NCI-H128 (cell line): ENCODE measurements around the gene NCKAP5.

Experiments
- DNase-seq: peaks from one replicate; lab custom pipeline; 2025; ENCODE audit not compliant: unreplicated experiment; lab: John Stamatoyannopoulos, UW

Gene NCKAP5

DNA sequence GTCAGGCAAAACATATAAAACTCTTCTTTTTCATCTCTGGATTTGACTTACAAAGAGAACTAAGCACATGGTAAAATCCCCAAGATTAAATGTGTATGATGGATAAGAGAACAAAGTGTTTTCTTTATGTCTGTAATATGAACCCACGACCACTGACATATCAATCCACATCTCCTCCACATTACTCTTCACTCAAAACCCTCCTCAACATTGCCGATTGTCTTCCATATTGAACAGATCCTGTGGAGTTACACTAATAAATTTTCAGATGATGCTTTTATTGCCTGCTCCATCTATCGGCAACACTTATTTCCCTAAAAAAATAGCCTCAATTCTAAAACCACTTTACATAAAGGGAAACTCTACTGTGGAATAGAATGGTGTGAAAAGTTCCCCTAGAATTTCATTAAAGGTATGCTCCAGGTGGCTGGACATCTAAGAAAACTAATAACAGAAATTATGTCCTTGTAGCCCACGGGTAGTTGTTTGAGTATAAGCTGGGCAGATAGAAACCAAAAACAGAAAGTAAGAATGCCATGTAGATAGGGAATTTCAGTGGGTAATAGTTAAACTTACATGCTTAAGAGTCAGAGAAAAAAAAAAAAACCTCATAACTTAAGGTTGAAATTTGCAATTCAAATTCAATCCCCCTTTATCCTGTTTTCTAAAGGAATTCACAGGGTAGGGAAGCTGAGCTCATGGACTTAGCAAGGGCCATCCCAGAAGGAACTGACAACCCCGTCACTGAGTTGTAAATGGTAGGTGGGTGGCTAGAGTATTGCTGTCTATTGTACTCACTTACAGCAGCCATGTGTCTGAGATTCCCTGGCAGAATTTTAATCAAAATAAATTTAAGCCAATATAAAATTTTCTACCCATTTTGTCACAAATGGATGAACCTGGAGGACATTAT is 592.8 kb downstream of the NCKAP5 start:
- DNase-seq: no peak

DNA sequence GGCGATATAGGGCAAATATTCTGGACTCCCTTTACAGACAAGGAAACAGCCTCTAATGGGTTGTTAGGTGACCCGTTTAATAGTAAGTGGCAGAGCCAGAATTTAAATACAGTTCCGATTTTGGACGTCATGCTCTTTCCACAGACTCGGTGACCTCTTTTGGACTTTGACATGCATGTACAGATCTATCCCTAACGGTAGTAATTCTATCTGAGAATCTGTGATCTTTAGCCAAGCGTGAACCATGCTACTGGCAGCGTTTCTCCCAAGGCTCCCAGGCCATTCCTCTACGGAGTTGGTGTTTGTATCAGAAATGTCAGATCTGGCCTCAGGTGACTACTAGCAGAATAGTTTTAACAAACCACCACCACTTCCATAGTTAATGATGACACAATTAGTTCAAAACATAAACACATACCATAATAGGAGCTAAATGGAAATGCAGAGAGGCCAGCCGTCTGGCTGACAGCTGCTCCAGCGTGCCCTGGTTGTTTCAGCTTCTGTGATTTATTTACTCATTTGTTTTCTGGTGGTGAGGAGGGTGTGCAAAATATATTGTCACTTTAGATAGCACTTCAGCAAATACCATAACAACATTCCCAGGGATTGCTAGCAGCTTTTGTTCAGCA is 593.7 kb downstream of the NCKAP5 start:
- no peak for DNase-seq

DNA sequence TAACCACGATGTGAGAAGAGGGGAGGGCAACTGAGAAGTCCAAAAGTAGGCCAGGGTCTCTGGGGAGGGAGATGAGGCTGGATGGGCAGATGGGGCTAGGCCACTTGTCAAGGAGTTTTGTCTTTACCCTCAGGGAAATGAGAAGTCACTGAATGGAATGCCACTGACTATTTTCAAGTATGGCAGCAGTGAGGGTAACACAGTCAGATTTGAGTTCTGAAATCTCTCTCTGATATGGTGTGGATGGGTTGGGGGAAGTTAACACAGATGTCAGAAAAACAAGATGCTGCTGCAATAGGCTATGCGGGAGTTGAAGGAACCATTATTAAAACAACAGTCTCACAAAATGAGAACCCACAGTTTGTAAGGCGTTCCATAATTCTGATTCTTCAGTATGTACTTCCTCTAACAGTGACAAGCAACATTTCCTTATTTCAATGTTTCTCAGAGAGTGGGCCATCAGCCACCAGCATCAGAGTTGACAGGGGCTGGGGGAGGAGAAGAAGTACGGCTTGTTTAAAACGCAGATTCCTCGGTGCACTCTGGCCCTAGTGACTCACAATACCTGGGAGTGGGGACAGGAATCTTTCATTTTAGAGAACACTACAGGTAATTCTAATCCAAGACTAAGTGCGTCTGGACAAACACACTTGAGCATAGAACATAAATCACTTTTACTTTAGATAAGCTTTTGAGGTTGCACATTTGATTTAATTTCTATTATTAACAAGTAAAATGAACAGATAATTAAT is 596.8 kb downstream of the NCKAP5 start:
- DNase-seq: no peak

DNA sequence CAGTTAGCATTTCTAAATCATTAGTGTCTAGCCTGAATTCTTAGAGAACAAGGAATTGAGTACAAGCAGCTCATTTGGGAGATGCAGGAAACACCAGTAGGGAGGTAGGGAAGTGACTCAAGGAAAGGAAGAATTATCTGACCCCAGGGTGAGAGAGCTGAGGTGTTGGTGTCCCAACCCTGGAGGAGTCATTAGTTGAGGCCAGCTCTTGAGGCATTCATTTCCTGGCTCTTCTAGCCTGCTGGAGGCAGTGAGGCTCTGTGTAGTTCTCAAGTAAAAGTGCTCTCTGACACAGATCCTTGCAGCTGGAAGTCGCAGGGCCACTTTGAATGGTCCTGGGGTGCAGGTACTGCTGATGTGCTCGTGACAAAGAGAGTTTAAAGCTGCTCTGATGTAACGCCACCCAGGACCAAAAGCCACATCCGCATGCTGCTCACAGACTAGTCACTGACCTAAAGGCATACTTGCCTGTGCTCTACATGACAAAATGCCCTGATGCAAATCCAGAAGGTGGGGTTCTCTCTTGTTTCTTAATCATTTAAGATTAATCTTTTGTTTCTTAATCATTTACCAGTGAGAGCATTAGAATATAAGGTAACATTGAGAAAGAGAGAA is 598.8 kb downstream of the NCKAP5 start:
- DNase-seq: no peak

DNA sequence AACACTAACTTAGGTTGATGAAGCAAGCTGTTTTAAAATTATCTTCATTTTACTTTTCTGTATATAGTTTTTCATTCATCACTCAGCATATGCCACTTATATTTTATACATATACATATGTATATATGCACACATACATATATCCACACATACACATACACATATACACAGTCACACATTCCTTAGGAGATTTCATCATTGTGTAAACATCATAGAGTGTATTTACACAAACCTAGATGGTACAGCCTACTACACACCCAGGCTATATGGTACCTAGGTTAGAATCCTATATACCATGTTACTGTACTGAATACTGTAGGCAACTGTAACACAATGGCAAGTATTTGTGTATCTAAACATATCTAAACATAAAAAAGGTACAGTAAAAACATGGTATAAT is 602.8 kb downstream of the NCKAP5 start:
- DNase-seq: no peak

DNA sequence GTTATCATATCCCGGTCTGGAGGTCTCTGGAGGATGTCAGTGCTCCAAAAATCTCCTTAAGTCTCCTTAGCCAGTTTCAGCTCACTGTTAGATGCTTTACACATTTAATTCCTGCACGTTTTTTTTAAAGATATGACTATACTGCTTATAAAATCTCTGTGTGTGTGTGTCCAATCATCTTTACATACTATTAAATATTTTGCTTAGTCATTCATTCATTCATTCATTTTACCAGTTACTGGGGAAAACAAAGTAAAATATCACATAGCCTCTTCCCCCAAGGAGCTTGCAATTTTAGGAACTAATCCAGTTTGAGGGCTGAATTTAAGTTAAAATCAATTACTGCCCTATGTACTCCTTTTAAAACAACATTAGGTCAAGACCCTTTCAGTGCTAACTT is 605.1 kb downstream of the NCKAP5 start:
- no peak for DNase-seq

DNA sequence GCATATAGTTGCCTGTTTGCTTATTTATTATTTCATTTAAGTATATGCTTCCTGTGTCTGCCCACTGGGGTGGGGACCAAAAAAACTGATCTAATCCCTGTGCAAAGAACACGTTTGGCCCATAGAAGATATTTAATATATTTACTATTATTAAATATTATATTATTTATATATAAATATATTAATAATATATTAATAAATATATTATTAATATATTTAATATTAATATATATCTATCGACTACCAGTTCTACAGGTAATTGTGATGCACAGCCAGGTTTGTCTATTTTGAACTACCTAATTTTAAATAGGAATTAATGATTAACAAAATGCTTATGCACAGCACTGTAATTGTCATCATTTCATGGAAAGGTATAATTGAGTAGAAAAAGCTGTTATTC is 609.4 kb downstream of the NCKAP5 start:
- DNase-seq: no peak

DNA sequence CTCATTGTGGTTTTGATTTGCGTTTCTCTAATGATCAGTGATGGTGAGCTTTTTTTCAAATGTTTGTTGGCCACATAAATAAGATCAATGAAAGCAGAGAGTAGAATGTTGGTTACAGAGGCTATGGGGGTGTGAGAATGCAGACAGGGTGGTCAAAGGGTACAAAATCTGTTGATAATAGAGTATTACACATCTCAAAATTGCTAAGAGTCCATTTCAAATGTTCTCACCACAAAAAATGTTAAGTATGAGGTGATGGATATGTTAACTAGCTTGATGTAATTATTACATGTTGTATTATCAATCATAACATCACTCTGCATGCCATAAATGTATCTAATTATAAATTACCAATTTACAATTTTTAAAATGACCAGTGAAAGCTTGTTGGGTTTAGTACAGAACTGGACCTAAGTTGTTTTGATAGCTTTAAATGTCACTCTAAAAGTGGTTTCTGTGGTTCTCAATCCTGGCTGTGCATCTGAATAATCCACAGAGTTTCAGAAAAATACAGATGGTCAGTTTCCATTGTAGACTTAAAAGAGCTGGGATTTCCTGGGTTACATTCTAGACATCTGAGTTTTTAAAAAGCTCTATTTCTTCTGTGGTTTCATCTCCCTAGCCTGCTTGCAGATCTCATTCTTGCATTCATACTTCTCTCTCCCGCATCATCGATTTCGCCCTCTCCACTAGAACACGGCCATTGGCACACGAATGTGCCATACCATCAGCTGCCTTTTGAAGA is 612.2 kb downstream of the NCKAP5 start:
- no peak for DNase-seq

DNA sequence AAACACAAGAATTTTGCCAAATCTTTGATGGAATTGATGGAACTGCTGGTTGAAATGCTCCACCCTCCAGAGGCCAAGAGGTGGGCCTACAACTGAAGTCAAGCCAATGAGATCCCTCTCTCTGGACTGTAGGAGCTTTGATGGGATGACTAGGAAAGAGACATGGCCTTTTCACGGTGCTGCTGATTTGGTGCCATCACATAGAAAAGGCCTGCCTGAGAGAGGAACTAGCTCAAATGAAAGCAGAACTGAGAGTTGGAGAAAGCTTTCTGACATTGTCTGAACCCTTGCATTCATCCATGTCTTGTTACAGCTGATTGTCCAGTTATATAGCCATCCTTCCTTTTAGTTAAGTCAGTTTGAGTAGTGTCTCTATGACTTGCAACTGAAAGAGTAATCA is 614.5 kb downstream of the NCKAP5 start:
- no peak for DNase-seq

DNA sequence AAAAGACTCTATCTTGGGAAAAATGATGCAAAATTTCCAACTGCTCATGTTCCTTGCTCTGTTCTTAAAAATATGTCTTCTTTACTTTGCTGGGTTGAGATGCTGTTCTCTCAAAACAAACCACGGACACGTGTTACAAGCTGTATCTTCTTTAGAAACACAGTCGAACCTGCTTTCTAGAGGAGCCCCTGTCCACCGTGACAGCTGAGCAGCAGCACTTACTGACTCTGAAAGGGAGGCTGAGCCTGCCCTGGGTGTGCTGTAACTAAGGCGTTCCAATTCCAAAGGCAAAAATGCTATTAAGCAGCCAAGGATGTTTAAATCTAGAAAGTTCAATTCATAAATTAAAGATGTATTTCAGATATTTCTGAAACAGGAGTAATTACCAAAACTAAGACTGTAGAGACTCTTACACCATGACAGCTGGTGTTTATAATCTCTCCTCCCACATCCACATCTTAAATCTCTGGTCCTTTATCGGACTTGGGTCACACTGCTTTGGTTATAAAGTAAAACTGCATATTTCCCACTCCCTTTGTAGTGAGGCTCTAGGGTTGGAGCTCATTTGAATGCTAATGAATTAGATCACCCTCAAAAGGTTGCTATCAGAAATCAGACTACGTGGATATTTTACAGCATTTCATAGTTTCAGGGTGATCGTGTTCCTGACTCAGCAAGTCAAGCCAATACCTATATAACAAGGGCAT is 617.1 kb downstream of the NCKAP5 start:
- DNase-seq: no peak

DNA sequence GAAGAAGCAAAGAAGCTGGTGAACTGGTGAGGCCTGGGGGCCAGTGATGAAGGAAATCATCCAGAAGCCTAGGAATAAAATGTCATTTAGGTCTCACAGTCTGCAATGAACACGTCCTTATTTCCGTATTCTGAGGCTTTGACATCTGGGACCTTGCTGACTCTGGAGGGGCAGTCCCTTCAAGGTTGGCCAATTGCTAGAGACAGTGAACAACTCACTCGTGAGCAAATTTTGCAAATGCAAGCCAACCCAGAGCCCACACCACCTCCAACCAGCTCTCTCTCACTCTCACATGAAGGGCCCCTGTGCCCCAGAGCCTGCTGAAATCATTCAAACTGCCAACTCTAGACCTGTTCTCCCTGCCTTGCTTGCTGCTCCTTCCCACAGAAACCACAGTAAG is 619.2 kb downstream of the NCKAP5 start:
- no peak for DNase-seq

DNA sequence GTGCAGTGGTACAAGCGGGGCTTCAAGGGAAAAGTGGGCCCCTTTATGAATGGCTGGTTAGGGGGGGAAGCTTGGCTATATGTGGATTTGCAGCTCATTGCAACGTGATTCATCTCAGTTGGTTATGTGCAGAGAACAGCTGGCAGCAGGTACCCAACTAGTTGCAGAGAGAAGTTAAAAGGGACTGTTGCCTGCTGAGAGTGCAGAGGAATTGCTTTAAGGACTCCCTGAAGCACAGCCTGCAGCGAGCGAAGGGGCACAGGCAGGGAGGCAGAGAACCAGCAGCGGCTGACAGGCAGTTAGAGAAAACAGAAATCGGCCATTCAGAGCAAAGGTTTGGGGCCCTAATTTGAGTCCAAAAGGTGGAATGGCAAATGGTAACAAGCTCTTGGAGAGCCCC is 620.1 kb downstream of the NCKAP5 start:
- no peak for DNase-seq

DNA sequence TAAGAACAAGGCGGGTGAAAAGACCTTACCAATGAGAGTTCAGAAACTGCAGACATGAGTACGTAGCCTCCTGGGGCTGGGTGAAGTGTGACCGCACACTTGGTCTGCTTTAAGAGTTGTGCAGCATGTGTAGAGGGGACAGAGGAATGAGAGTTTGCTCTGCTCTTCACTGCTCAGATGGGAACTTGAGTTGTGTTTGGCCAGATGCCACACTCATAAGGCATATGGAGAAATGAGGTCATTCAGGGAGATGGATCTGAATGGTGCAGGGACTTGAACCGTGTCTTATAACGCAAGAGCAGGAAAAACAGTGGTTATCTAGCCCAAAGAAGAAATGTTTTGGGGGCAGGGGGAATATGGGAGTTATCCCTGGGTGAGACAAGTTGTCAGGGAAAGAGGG is 624.4 kb downstream of the NCKAP5 start:
- DNase-seq: no peak

DNA sequence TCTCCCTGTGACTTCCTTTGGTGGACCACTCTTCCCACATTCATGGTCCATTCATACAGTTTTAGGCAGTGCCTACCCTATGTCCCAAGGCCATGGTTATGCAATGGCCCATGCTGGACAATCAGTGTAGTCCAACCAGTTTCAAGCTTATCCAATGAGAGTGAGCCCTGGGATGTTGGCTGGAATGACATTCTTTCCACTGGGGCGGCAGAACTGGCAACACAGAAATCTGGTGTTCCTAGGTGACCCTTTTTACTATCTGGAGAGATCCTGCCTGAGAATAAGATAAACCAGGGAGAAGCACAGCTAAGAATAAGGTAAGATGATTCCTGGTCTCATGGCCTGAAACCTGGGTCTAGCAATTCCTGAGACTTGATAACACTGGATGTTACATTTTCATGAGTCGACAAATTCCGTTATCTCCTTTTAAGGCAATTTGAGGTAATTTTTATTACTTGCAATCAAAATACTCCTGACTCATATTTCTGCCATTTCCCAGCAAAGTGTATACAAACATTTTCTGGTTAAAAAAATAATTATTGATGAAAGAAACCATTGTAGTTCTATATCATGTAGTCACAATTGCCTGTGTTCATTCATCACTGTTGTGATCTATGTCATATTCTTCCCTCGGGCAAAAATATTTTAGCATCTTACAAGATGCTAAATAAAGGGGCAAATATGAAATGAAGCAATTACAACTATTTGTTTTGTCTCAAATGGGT is 626.8 kb downstream of the NCKAP5 start:
- DNase-seq: no peak

DNA sequence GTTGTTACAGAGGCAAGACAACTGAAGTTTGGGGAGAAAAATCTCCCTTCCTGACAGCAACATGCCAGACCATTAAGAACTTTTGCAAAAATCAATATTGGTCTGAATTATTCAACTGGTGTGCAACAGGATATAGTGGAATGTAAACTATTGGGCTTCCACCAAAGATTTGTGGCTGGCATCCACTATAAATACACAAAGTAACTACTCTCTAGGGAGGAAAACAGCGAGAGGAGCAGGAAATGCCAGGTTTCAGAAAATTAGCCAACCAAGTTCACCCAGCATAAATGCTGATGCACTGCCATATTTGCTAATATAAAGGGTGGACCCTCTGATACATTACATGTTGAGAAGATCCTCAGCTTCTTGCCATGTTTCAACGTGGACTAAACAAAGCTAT is 630.6 kb downstream of the NCKAP5 start:
- no peak for DNase-seq

DNA sequence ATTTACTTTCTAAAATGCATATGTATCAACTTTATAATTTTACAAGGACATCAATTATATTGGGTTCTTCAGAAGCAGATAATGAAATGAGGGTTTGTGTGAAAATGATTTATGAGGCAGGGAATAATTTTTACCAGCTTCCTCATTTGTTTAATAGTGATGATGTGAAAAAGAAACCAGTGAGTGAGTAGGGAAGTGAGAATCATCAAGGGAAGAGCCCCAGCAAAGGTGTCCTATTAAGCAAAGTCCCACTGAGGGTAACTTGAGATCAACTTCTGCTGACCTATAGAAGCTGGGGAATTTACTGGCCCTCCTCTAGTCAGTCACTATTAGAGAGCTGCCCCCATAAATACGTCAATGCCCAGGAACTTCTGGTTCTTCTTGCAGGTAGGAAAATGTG is 631.5 kb downstream of the NCKAP5 start:
- DNase-seq: no peak

DNA sequence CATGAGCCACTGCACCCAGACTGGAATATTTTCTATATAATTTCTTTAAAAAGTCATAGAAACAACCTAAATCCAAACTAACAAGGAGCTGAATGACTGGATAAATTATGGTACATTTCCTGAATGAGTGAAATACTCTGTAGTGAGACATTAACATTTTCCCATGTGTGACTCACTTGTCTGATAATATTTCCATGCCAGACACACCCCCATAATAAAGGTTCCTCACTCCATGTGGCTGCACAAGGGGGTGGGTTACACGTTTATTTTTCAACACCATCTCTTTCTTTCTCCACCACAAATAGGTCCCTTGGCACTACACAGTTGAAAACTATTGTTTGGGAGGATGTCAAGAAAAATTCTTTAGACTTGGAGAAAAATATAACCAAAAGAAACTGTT is 632.0 kb downstream of the NCKAP5 start:
- no peak for DNase-seq

DNA sequence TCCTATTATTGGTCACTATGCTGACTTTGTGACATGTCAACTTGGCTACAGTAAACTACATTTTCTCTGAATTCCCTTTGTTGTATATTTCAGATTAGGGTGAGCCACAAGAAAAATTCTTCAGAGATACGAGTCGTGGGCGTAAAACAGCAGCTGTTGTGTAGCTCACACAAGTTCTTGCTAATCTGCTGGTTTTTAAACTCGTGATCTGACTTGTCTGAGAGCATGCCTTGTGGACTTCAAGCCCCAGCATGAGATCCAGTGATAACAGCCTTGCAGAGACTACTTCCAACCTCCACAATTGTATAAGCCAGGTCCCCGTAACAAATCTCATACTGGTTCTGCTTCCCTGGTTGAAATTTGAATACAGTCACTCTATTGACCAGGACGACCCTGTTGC is 638.5 kb downstream of the NCKAP5 start:
- no peak for DNase-seq

DNA sequence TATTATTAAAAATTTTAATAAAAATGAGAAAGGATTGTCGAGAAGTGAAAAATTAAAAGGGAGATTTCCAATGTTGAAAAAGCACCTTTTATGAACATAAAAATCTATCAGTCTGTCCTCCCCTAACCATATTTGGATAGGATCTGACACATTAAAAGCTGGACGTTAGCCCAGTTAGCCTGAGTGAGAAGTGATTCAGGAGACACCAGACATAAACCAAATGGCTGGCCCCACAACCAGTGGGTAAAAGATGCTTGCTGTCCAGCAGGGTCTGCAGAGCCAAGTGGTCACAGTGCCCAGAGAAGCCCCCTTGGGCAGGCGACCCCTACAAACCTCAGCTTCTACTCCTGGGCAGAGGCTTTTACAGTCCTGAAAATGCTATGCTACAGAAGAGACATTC is 644.5 kb downstream of the NCKAP5 start:
- no peak for DNase-seq
